H1 (cell line): ENCODE measurements around the gene TLE4. TPM values are rescaled to one million over a fixed set of nuclear protein-coding genes. Genes with fewer than 3 reads are reported as not detected.

Experiments used
- CTCF ChIA-PET: fragments of 300-600 bp; sonication (Branson Sonifier 250); formaldehyde crosslinking; loops from one replicate; lab custom pipeline; 2021; ENCODE audit not compliant: partially characterized antibody; lab: Charles Lee
- POLR2A ChIA-PET: fragments of 300-600 bp; sonication (Branson Sonifier 250); formaldehyde crosslinking; loops from one replicate; lab custom pipeline; 2021; ENCODE audit warnings: inconsistent platforms; ENCODE audit not compliant: partially characterized antibody; lab: Charles Lee
- DNase-seq, 2 experiments: peaks; one replicate each; pipeline versions ENCODE4 v3.0.0 to v3.0.0-alpha.2; 2010 to 2022; ENCODE audit warnings: low spot score in 2 of 2, low read depth in 1 of 2, mixed read lengths in 1 of 2
- FAIRE-seq: peaks from 2 replicates; lab custom pipeline; 2011; peaks lifted over from hg19 to GRCh38; lab: Jason Lieb, UNC
- H2AFZ ChIP-seq: 2 replicates; pipeline ENCODE4 v1.8.1; 2012; ENCODE audit warnings: low read length, inconsistent platforms
- H2AK5ac ChIP-seq: 2 replicates; pipeline ENCODE4 v1.6.1; 2013; ENCODE audit warnings: low read depth, low read length
- H2BK120ac ChIP-seq: replicated peaks from 2 replicates; pipeline ENCODE3; 2013; ENCODE audit warnings: low read depth, low read length, inconsistent platforms
- H2BK12ac ChIP-seq: 2 replicates; pipeline ENCODE4 v1.6.1; 2013; ENCODE audit warnings: low read depth, low read length
- H2BK15ac ChIP-seq: 2 replicates; pipeline ENCODE4 v1.6.1; 2013; ENCODE audit warnings: low read length
- H2BK20ac ChIP-seq: 2 replicates; pipeline ENCODE4 v1.6.1; 2013; ENCODE audit warnings: low read length
- H2BK5ac ChIP-seq: 2 replicates; pipeline ENCODE4 v1.6.1; 2013; ENCODE audit warnings: low read depth, low read length
- H3K14ac ChIP-seq: 2 replicates; pipeline ENCODE4 v1.6.1; 2013; ENCODE audit warnings: inconsistent platforms; ENCODE audit not compliant: insufficient read length
- H3K18ac ChIP-seq: 2 replicates; pipeline ENCODE4 v1.6.1; 2013; ENCODE audit warnings: low read length; ENCODE audit errors: extremely low read depth
- H3K23ac ChIP-seq: 2 replicates; pipeline ENCODE4 v1.6.1; 2013; ENCODE audit warnings: inconsistent platforms; ENCODE audit not compliant: insufficient read length
- H3K23me2 ChIP-seq: 2 replicates; pipeline ENCODE4 v1.6.1; 2013; ENCODE audit warnings: low read depth, low read length
- H3K27ac ChIP-seq: 2 replicates; pipeline ENCODE4 v1.6.1; 2011; ENCODE audit warnings: low read depth, low read length, inconsistent platforms
- H3K27me3 ChIP-seq, 4 experiments: replicated peaks in 1 of 4; 1 replicate in 1 of 4; 2 replicates in 3 of 4; pipeline versions ENCODE4 v1.6.1 to v1.8.1; 2011 to 2013; ENCODE audit warnings: low read length in 3 of 4, mild to moderate bottlenecking in 3 of 4, inconsistent platforms in 2 of 4, mixed read lengths in 2 of 4, moderate library complexity in 1 of 4; ENCODE audit not compliant: control insufficient read depth in 3 of 4, insufficient read depth in 3 of 4; ENCODE audit errors: extremely low read depth in 1 of 4
- H3K36me3 ChIP-seq, 4 experiments: 2 replicates each; pipeline versions ENCODE4 v1.6.1 to v1.8.1; 2011 to 2013; ENCODE audit warnings: mild to moderate bottlenecking in 4 of 4, low read length in 3 of 4, moderate library complexity in 2 of 4, control low read depth in 1 of 4, inconsistent platforms in 1 of 4; ENCODE audit not compliant: insufficient read depth in 4 of 4, control insufficient read depth in 2 of 4
- H3K4ac ChIP-seq: replicated peaks from 2 replicates; pipeline ENCODE3; 2013; ENCODE audit warnings: low read length, low read depth, mixed read lengths, inconsistent platforms; ENCODE audit not compliant: insufficient read length
- H3K4me1 ChIP-seq, 4 experiments: replicated peaks in 1 of 4; 1 replicate in 1 of 4; 2 replicates in 3 of 4; pipeline versions ENCODE4 v1.6.1 to v1.8.1; 2011 to 2013; ENCODE audit warnings: low read length in 3 of 4, inconsistent platforms in 2 of 4, mixed read lengths in 1 of 4; ENCODE audit not compliant: insufficient read depth in 4 of 4, control insufficient read depth in 3 of 4
- H3K4me2 ChIP-seq, 2 experiments: 2 replicates each; pipeline versions ENCODE4 v1.6.1 to v1.8.1; 2011 to 2013; ENCODE audit warnings: low read depth in 2 of 2, low read length in 2 of 2, control low read depth in 1 of 2, inconsistent platforms in 1 of 2, mild to moderate bottlenecking in 1 of 2; ENCODE audit not compliant: insufficient read depth in 1 of 2
- H3K4me3 ChIP-seq, 4 experiments: fragments of 200-600, 300-600 bp in 1 of 4; sonication (generic), shearing (Covaris generic), sonication (Bioruptor Twin) in 1 of 4; 2 replicates each; pipeline versions ENCODE4 v1.5.1 to v1.8.1; 2011 to 2016; ENCODE audit warnings: low read length in 4 of 4, low read depth in 3 of 4, control low read depth in 2 of 4, inconsistent platforms in 2 of 4, mild to moderate bottlenecking in 2 of 4, mixed read lengths in 1 of 4, moderate library complexity in 1 of 4; ENCODE audit not compliant: insufficient read depth in 2 of 4; ENCODE audit errors: extremely low read depth in 1 of 4
- H3K56ac ChIP-seq: replicated peaks from 2 replicates; pipeline ENCODE3; 2013; ENCODE audit warnings: low read depth, mild to moderate bottlenecking, mixed read lengths, low read length, inconsistent platforms; ENCODE audit not compliant: insufficient read length
- H3K79me1 ChIP-seq: 2 replicates; pipeline ENCODE4 v1.6.1; 2013; ENCODE audit warnings: low read depth, low read length, control low read depth
- H3K79me2 ChIP-seq, 2 experiments: 2 replicates each; pipeline versions ENCODE4 v1.6.1 to v1.8.1; 2012 to 2013; ENCODE audit warnings: low read length in 2 of 2, mild to moderate bottlenecking in 2 of 2, inconsistent platforms in 1 of 2; ENCODE audit not compliant: insufficient read depth in 2 of 2, control insufficient read depth in 1 of 2
- H3K9ac ChIP-seq, 4 experiments: replicated peaks in 1 of 4; 1 replicate in 1 of 4; 2 replicates in 3 of 4; pipeline versions ENCODE4 v1.6.1 to v1.8.1; 2011 to 2013; ENCODE audit warnings: low read depth in 3 of 4, low read length in 3 of 4, control low read depth in 2 of 4, mild to moderate bottlenecking in 2 of 4, moderate library complexity in 2 of 4, inconsistent platforms in 1 of 4; ENCODE audit errors: extremely low read depth in 1 of 4
- H3K9me3 ChIP-seq, 2 experiments: 2 replicates each; pipeline versions ENCODE4 v1.6.1 to v1.8.1; 2012 to 2013; ENCODE audit warnings: mild to moderate bottlenecking in 2 of 2, moderate library complexity in 2 of 2, control low read depth in 1 of 2, inconsistent platforms in 1 of 2, low read depth in 1 of 2, low read length in 1 of 2, mixed read lengths in 1 of 2; ENCODE audit not compliant: insufficient read depth in 2 of 2
- H4K20me1 ChIP-seq, 2 experiments: replicated peaks in 1 of 2; 2 replicates each; pipeline versions ENCODE3 to v1.8.1; 2011 to 2013; ENCODE audit warnings: inconsistent platforms in 2 of 2, low read length in 2 of 2, mild to moderate bottlenecking in 1 of 2; ENCODE audit not compliant: insufficient read depth in 2 of 2, control insufficient read depth in 1 of 2
- H4K5ac ChIP-seq: 2 replicates; pipeline ENCODE4 v1.6.1; 2013; ENCODE audit warnings: low read length, low read depth, mixed read lengths, inconsistent platforms; ENCODE audit not compliant: insufficient read length
- H4K8ac ChIP-seq: 2 replicates; pipeline ENCODE4 v1.8.0; 2013; ENCODE audit warnings: mild to moderate bottlenecking, moderate library complexity, low read length, inconsistent platforms; ENCODE audit not compliant: insufficient read depth; ENCODE audit errors: extremely low read depth
- H4K91ac ChIP-seq: replicated peaks from 2 replicates; pipeline ENCODE3; 2013; ENCODE audit warnings: low read length, mixed read lengths, inconsistent platforms; ENCODE audit not compliant: insufficient read length
- BRCA1 ChIP-seq: IDR thresholded peaks from 2 replicates; pipeline ENCODE4 v1.6.1; 2012; ENCODE audit warnings: low read depth, low read length, improper control_type of control experiment
- EGR1 ChIP-seq: IDR thresholded peaks from 2 replicates; pipeline ENCODE4 v1.6.1; 2011; ENCODE audit warnings: low read depth, low read length, borderline replicate concordance
- KDM1A ChIP-seq: fragments of 200-600, 300-600 bp; sonication (generic); IDR thresholded peaks from 2 replicates; pipeline ENCODE4 v1.7.1; 2016; ENCODE audit warnings: mild to moderate bottlenecking, low read length, borderline replicate concordance
- NRF1 ChIP-seq: IDR thresholded peaks from 2 replicates; pipeline ENCODE4 v1.6.1; 2011; ENCODE audit warnings: mild to moderate bottlenecking, low read depth, low read length, improper control_type of control experiment
- WGBS, 2 experiments: shearing (Covaris generic) in 1 of 2; methylation state at CpG; one replicate each; pipeline versions ENCODE4 v1.1.6 to v1.1.7; 2013 to 2015; ENCODE audit warnings: low lambda C conversion rate in 2 of 2, mixed read lengths in 2 of 2, inconsistent platforms in 1 of 2, low coverage in 1 of 2, missing lambda C conversion rate in 1 of 2; ENCODE audit not compliant: insufficient replicate concordance in 2 of 2, insufficient coverage in 1 of 2, insufficient read length in 1 of 2; ENCODE audit errors: extremely low coverage in 1 of 2, missing lambda C conversion rate in 1 of 2; 5-methylcytosine and 5-hydroxymethylcytosine counted together
- polyA plus RNA-seq, 7 experiments: library from polyadenylated mRNA; depleted of rRNA in 3 of 7; stranded (reverse) in 5 of 7; unstranded in 2 of 7; fragments of >200 nt in 5 of 7; fragments of 200-250 nt in 2 of 7; gene quantifications; 1 replicate in 5 of 7; 2 replicates in 1 of 7; 4 replicates in 1 of 7; pipeline versions ENCODE4 v1.2.1 to v1.2.3, GENCODE V29; 2011 to 2013; ENCODE audit warnings: missing spikeins in 2 of 7, mixed read lengths in 2 of 7
- total RNA-seq: library from RNA; stranded (reverse); fragmentation: NEBNext Ultra II Directional; extraction: Animal tissue kit (Norgen Biotek cat#: 25700); gene quantifications from 2 replicates; pipeline ENCODE4 v1.2.1, GENCODE V29; 2021
- TF ChIP-seq, protein P1 (sequence below): IDR thresholded peaks from 2 replicates; pipeline ENCODE4 v1.6.1; 2012; ENCODE audit warnings: inconsistent platforms

Gene TLE4
- total and polyA plus RNA-seq, 2 of the 8 experiments (the other 6 are each of a cell fraction or from before 2014, with no cell fraction given) = 32.4 to 36.9 TPM

DNA sequence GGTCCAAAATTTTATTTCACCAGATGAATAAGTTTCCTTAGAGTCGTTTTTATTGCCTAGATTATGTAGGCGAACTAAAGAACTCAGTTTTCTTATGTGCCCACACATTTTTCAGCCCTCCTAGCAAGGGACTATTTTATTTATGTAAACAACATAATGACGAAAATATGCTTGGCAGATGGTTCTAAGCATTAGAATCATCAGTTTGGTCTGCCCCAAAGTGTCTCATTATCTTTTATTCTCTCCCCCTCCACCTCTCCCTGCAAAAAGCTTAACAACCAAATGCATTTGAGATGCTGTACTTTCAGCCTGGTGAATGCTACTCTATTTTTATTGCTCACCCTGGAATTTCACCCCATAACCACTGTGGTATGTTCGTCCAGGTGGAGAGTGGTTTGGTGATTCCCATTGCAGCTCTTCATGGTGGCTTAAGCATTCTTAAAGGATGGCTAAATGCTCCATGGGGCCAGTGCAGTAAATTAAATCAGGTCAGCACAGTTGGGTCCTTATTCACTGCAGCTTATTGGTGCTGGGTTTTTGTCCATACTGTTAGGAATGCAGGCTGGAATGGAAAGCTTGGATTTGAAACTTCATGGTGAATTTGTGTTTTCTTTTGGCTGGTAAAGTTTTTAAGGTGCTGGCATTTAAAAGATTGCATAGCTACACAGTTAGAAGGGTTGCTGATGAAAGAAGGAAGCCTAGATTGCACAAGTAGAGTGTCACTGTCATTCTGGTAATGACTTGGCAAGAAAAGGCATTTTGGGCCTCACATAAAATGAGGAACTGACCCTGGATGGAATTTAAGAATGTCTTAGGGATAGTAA, 39.2 kb downstream of the TLE4 start:
- H3K4me2 ChIP-seq = peak overlapping the region in 1 of 2 experiments; percentile 37; a peak in 1 of 4 replicates
- H3K18ac ChIP-seq = no peak overlapping the region
- H3K56ac ChIP-seq = no peak overlapping the region
- H3K14ac ChIP-seq = no peak overlapping the region
- peaks cover 0 to 1% of the 10 kb centered on the region in 2 experiments for H4K20me1 ChIP-seq
- no peaks in the 10 kb centered on the region for H3K9me3 ChIP-seq
- no peak for DNase-seq
- H3K79me1 ChIP-seq = peaks cover 5% of the 10 kb centered on the region; the same call in 1 of the 2 replicates
- no peak overlapping the region for H2BK20ac ChIP-seq
- no peak overlapping the region for H2BK15ac ChIP-seq
- TF ChIP-seq, protein P1, sequence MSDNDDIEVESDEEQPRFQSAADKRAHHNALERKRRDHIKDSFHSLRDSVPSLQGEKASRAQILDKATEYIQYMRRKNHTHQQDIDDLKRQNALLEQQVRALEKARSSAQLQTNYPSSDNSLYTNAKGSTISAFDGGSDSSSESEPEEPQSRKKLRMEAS = no peak
- no peak for TF ChIP-seq BRCA1
- TF ChIP-seq NRF1 = no peak
- TF ChIP-seq KDM1A = no peak
- TF ChIP-seq EGR1 = no peak
- TF ChIP-seq, all 59 proteins: peak for 0
- WGBS, 2 experiments = 73% methylated on average over 4 of the region's 4 CpGs; no CpG with 5 or more reads in 1 of the 2 experiments
- Histone ChIP-seq H2BK5ac (no peak overlapping the region), H3K79me2 (peaks cover 0 to 62% of the 10 kb centered on the region in 2 experiments; a peak in 2 of 4 replicates), H4K5ac (no peak overlapping the region), H4K8ac (no peak overlapping the region), H2AFZ (no peak overlapping the region), H3K23ac (no peak overlapping the region), H3K36me3 (peaks cover 0 to 2% (median 0%) of the 10 kb centered on the region in 4 experiments; a peak in 2 of 8 replicates), H3K9ac (no peak overlapping the region), H3K27me3 (no peaks in the 10 kb centered on the region), H2BK12ac (no peak overlapping the region), H3K4ac (no peak overlapping the region), H3K27ac (0 out of 2 replicates have a peak overlapping the region, but pooled peaks have one; percentile 3), H3K4me3 (no peak overlapping the region), H2BK120ac (no peak overlapping the region), H3K4me1 (peaks cover 0 to 15% (median 8%) of the 10 kb centered on the region in 4 experiments; a peak in 4 of 7 replicates), H4K91ac (no peak overlapping the region), H2AK5ac (no peak overlapping the region), H3K23me2 (no peaks in the 10 kb centered on the region)
- FAIRE-seq = peak; percentile 7
- POLR2A ChIA-PET = interaction anchor here (0.6 to 1.5 kb wide), 5 partner anchors 16 to 1149 kb away, joined by 3 to 5 read pairs (median 3); partner anchors contain the start of gene TLE4
- CTCF ChIA-PET = interaction anchor here (0.6 to 0.7 kb wide), 2 partner anchors 9 to 11 kb away, joined by 3 read pairs; no protein-coding TSS in a partner anchor
